ENCODE measurements around the gene BDKRB1. TPM values are rescaled to one million over a fixed set of nuclear protein-coding genes. Genes with fewer than 3 reads are reported as not detected.

BDKRB1 gene
- total and polyA plus RNA-seq, 9 of the 15 experiments (the other 6 are each of a cell fraction or from before 2014, with no cell fraction given), result 0.06 to 0.23 (median 0.09) TPM; not detected in 1

- Histone ChIP-seq H3K9me1 (ENCODE audit: control insufficient read depth, insufficient read depth, low read length) (no peaks in the 10 kb centered on the region), H3K4me1 (replicated peaks in 1 of 2; ENCODE audit: control insufficient read depth in 2 of 2, insufficient read depth in 2 of 2, low read length in 2 of 2) (no peaks in the 10 kb centered on the region), H3K9me3 (replicated peaks; ENCODE audit: control insufficient read depth, insufficient read depth, low read depth, low read length) (no peaks in the 10 kb centered on the region), H3K4me3 (no peak overlapping the region), H3K79me2 (ENCODE audit: control insufficient read depth, insufficient read depth, low read length) (no peaks in the 10 kb centered on the region), H2AFZ (ENCODE audit: low read depth, low read length) (no peak overlapping the region), H3K27ac (ENCODE audit: extremely low read depth, low read depth, low read length) (no peak overlapping the region), H3K9ac (ENCODE audit: insufficient read depth in 1 of 2, low read depth in 2 of 2, low read length in 2 of 2) (no peak overlapping the region), H3K4me2 (ENCODE audit: insufficient read depth, low read length) (no peak overlapping the region), H3K36me3 (ENCODE audit: control insufficient read depth, insufficient read depth, low read length) (no peaks in the 10 kb centered on the region), H4K20me1 (replicated peaks; ENCODE audit: control insufficient read depth, insufficient read depth, low read length) (no peaks in the 10 kb centered on the region; the same call in 1 of the 2 replicates), H3K27me3 (ENCODE audit: control insufficient read depth in 2 of 2, insufficient read depth in 2 of 2, low read length in 2 of 2) (peaks cover 3 to 34% of the 10 kb centered on the region in 2 experiments; a peak in 4 of 5 replicates)
- no peak for ATAC-seq
- CTCF ChIA-PET (ENCODE audit: low intra/inter-chr PET ratio), result no interaction called here
- no peak for DNase-seq (ENCODE audit: extremely low read depth in 1 of 4, low spot score in 3 of 4)
- in situ Hi-C loops (cut with MboI) (no loop called here), intact Hi-C loops (cut with micrococcal nuclease) (no loop called here)
- POLR2A ChIA-PET, result no interaction called here
- no peak for FAIRE-seq
- BruUV-seq (replicated peaks), result no TSS peak
- TF ChIP-seq HNRNPH1 (optimal IDR thresholded peaks at IDR 0.05; ENCODE audit: low read depth, low read length) (no peak), ZFP1 (CRISPR knock-in tag; IDR thresholded peaks at IDR 0.05) (no peak), TEAD1 (CRISPR knock-in tag; IDR thresholded peaks at IDR 0.05) (no peak), HMG20A (CRISPR knock-in tag; conservative IDR thresholded peaks at IDR 0.05) (no peak), EZH2 (IDR thresholded peaks at IDR 0.05; ENCODE audit: borderline replicate concordance, low read depth, low read length) (no peak), MTA3 (IDR thresholded peaks at IDR 0.05; ENCODE audit: borderline replicate concordance) (no peak), ZNF655 (CRISPR knock-in tag; IDR thresholded peaks at IDR 0.05) (no peak), ZNF347 (CRISPR knock-in tag; IDR thresholded peaks at IDR 0.05; ENCODE audit: low read depth) (no peak), EGR1 (conservative IDR thresholded peaks at IDR 0.05) (no peak), ZBTB8A (IDR thresholded peaks at IDR 0.05; ENCODE audit: partially characterized antibody) (no peak)
- TF ChIP-seq, protein P1, sequence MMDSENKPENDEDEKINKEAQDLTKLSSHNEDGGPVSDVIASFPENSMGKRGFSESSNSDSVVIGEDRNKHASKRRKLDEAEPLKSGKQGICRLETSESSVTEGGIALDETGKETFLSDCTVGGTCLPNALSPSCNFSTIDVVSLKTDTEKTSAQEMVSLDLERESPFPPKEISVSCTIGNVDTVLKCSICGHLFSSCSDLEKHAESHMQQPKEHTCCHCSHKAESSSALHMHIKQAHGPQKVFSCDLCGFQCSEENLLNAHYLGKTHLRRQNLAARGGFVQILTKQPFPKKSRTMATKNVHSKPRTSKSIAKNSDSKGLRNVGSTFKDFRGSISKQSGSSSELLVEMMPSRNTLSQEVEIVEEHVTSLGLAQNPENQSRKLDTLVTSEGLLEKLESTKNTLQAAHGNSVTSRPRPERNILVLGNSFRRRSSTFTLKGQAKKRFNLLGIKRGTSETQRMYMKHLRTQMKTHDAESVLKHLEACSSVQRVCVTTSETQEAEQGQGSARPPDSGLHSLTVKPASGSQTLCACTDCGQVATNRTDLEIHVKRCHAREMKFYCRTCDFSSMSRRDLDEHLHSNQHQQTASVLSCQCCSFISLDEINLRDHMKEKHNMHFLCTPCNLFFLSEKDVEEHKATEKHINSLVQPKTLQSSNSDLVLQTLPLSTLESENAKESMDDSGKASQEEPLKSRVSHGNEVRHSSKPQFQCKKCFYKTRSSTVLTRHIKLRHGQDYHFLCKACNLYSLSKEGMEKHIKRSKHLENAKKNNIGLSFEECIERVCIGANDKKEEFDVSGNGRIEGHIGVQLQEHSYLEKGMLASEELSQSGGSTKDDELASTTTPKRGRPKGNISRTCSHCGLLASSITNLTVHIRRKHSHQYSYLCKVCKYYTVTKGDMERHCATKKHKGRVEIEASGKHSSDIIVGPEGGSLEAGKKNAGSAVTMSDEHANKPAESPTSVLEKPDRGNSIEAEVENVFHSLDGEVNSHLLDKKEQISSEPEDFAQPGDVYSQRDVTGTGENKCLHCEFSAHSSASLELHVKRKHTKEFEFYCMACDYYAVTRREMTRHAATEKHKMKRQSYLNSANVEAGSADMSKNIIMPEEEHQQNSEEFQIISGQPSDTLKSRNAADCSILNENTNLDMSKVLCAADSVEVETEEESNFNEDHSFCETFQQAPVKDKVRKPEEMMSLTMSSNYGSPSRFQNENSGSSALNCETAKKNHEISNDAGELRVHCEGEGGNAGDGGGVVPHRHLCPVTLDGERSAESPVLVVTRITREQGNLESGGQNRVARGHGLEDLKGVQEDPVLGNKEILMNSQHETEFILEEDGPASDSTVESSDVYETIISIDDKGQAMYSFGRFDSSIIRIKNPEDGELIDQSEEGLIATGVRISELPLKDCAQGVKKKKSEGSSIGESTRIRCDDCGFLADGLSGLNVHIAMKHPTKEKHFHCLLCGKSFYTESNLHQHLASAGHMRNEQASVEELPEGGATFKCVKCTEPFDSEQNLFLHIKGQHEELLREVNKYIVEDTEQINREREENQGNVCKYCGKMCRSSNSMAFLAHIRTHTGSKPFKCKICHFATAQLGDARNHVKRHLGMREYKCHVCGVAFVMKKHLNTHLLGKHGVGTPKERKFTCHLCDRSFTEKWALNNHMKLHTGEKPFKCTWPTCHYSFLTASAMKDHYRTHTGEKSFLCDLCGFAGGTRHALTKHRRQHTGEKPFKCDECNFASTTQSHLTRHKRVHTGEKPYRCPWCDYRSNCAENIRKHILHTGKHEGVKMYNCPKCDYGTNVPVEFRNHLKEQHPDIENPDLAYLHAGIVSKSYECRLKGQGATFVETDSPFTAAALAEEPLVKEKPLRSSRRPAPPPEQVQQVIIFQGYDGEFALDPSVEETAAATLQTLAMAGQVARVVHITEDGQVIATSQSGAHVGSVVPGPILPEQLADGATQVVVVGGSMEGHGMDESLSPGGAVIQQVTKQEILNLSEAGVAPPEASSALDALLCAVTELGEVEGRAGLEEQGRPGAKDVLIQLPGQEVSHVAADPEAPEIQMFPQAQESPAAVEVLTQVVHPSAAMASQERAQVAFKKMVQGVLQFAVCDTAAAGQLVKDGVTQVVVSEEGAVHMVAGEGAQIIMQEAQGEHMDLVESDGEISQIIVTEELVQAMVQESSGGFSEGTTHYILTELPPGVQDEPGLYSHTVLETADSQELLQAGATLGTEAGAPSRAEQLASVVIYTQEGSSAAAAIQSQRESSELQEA (IDR thresholded peaks at IDR 0.05; ENCODE audit: low read depth), result no peak
- TF ChIP-seq, protein P2, sequence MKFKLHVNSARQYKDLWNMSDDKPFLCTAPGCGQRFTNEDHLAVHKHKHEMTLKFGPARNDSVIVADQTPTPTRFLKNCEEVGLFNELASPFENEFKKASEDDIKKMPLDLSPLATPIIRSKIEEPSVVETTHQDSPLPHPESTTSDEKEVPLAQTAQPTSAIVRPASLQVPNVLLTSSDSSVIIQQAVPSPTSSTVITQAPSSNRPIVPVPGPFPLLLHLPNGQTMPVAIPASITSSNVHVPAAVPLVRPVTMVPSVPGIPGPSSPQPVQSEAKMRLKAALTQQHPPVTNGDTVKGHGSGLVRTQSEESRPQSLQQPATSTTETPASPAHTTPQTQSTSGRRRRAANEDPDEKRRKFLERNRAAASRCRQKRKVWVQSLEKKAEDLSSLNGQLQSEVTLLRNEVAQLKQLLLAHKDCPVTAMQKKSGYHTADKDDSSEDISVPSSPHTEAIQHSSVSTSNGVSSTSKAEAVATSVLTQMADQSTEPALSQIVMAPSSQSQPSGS (CRISPR knock-in tag; IDR thresholded peaks at IDR 0.05), result no peak
Measured at GRCh38 chr14:96212140-96212539, 43.9 kb upstream of the BDKRB1 start.
